Endothelial cell (in vitro differentiated cells): Measurements from ENCODE around the gene WDR7. TPM values are rescaled to one million over a fixed set of nuclear protein-coding genes. Genes with fewer than 3 reads are reported as not detected.

Experiments used
- DNase-seq: peaks from one replicate; pipeline ENCODE4 v3.0.0; 2021; ENCODE audit warnings: low spot score
- H3K27ac Mint-ChIP-seq: one replicate; pipeline ENCODE4 v1.8.0; 2021; ENCODE audit warnings: mixed read lengths, inconsistent platforms; ENCODE audit not compliant: unreplicated experiment
- H3K27me3 Mint-ChIP-seq: one replicate; pipeline ENCODE4 v1.8.0; 2021; ENCODE audit warnings: mild to moderate bottlenecking, moderate library complexity, mixed read lengths, inconsistent platforms; ENCODE audit not compliant: unreplicated experiment
- H3K36me3 Mint-ChIP-seq: one replicate; pipeline ENCODE4 v1.8.0; 2021; ENCODE audit warnings: mild to moderate bottlenecking, low read depth, mixed read lengths, inconsistent platforms; ENCODE audit not compliant: unreplicated experiment
- H3K4me1 Mint-ChIP-seq: one replicate; pipeline ENCODE4 v1.8.0; 2021; ENCODE audit warnings: mild to moderate bottlenecking, mixed read lengths, inconsistent platforms; ENCODE audit not compliant: unreplicated experiment
- H3K4me3 Mint-ChIP-seq: one replicate; pipeline ENCODE4 v1.8.0; 2021; ENCODE audit warnings: mild to moderate bottlenecking, mixed read lengths, inconsistent platforms; ENCODE audit not compliant: unreplicated experiment
- H3K9me3 Mint-ChIP-seq: one replicate; pipeline ENCODE4 v1.8.0; 2021; ENCODE audit warnings: mixed read lengths, inconsistent platforms; ENCODE audit not compliant: unreplicated experiment
- total RNA-seq: library from RNA; stranded (reverse); fragmentation: NEBNext Ultra II Directional; extraction: Animal tissue kit (Norgen Biotek cat#: 25700); gene quantifications from one replicate; pipeline ENCODE4 v1.2.1, GENCODE V29; 2021; ENCODE audit not compliant: unreplicated experiment
- TF ChIP-seq, protein P1 (sequence below): fragments of 200-600 bp; sonication (generic); IDR thresholded peaks from one replicate; pipeline ENCODE4 v1.5.0; 2021; ENCODE audit warnings: antibody characterized with exemption; ENCODE audit not compliant: unreplicated experiment

The WDR7 gene
- total RNA-seq, 1 donor from 2014 or later, result 42.0 TPM

DNA sequence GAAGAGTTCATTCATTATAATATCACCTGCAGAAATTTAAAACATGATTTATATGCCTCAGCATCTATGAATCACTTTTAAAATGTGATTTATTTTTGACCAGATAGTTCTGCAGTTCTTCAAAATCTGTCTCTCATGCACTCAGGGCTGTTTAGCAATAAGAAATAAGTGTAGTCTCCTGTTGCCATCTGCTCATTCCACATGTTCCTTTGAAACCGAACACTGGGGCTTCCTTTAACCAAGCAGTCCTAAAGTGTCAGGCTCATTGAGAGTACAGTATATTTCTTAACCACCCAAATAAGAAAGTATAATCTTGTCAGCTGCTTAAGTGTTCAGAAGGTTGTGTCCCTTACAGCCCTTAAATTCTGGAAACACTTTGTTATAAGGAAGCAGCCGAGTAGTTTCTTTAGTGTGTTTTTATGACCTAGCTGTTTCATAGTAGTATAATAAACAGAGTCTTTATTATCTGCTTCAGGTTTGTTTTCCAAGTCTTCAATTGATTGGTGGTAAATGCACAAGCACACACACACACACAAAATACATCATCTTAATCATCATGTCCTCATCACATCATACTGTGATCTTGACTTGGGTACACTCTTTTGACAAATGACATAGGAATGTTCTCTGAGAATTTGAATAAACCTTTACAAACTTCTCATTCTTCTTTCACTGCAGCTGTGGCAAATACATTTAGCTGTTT is 10.4 kb downstream of the WDR7 start:
- H3K4me3 Mint-ChIP-seq, result no peak overlapping the region
- TF ChIP-seq, protein P1, sequence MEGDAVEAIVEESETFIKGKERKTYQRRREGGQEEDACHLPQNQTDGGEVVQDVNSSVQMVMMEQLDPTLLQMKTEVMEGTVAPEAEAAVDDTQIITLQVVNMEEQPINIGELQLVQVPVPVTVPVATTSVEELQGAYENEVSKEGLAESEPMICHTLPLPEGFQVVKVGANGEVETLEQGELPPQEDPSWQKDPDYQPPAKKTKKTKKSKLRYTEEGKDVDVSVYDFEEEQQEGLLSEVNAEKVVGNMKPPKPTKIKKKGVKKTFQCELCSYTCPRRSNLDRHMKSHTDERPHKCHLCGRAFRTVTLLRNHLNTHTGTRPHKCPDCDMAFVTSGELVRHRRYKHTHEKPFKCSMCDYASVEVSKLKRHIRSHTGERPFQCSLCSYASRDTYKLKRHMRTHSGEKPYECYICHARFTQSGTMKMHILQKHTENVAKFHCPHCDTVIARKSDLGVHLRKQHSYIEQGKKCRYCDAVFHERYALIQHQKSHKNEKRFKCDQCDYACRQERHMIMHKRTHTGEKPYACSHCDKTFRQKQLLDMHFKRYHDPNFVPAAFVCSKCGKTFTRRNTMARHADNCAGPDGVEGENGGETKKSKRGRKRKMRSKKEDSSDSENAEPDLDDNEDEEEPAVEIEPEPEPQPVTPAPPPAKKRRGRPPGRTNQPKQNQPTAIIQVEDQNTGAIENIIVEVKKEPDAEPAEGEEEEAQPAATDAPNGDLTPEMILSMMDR, result no peak
- DNase-seq, result no peak
- no peaks in the 10 kb centered on the region for H3K27me3 Mint-ChIP-seq
- peaks cover 4% of the 10 kb centered on the region for H3K4me1 Mint-ChIP-seq
- peak overlapping the region; percentile 44 for H3K27ac Mint-ChIP-seq
- no peaks in the 10 kb centered on the region for H3K36me3 Mint-ChIP-seq
- no peaks in the 10 kb centered on the region for H3K9me3 Mint-ChIP-seq

DNA sequence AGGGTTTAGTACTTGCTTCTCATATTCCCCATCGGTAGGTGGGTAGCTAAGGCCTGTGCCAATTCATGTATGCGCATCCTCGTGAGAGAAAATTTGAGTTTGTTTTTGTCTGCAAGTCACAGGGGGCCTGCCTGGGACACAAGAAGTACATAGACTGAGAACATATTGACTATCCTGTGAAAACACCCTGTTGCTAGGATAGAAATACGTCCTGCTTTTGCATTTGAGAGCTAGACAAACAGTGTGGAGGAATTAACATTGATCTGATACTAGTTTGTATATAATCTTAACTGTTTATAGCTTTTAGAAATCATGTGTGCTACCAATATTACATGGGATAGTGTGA is 10.9 kb downstream of the WDR7 start:
- TF ChIP-seq, protein P1, result no peak
- peak overlapping the region; percentile 44 for H3K27ac Mint-ChIP-seq
- H3K4me1 Mint-ChIP-seq, result peaks cover 5% of the 10 kb centered on the region
- no peaks in the 10 kb centered on the region for H3K9me3 Mint-ChIP-seq
- DNase-seq, result no peak
- no peak overlapping the region for H3K4me3 Mint-ChIP-seq
- no peaks in the 10 kb centered on the region for H3K36me3 Mint-ChIP-seq
- no peaks in the 10 kb centered on the region for H3K27me3 Mint-ChIP-seq

DNA sequence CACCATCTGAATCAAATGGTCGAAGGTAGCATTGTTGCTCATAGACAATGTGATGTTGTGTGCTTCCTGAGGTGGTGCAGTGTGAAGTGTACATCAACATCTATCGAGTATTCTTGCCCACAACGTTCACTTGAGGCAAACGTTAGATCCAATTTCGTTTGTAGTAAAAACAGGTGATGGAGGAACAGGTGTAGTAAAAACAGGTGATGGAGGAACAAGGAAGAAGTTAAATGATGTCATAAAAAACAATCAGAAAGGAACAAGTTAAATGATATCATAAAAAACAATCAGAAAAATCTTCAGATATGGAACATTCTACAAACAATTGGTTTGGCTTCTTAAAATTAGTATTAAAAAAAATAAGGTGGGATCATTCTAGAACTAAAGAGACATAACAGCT is 11.3 kb downstream of the WDR7 start:
- Mint-ChIP-seq H3K27ac (no peak overlapping the region), H3K9me3 (no peaks in the 10 kb centered on the region)
- TF ChIP-seq, protein P1, result no peak

DNA sequence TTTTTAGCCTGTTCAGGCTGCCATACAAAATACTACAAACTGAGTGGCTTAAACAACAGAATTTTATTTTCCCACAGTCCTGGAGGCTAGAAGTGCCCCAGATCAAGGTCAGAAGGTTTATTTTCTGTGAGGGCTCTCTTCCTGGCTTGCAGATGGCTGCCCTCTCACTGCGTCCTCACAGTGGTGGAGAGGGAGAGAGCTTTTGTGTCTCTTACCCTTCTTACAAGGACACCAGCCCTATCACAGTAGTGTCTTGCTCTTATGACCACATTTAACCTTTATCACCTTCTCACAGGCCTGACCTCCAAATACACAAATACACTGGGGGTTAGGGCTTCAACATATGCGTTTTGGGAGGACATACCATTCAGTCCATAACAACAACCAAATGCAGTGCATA is 11.7 kb downstream of the WDR7 start:
- H3K4me3 Mint-ChIP-seq, result no peak overlapping the region
- no peaks in the 10 kb centered on the region for H3K27me3 Mint-ChIP-seq
- TF ChIP-seq, protein P1, result no peak
- peaks cover 7% of the 10 kb centered on the region for H3K4me1 Mint-ChIP-seq
- no peak overlapping the region for H3K27ac Mint-ChIP-seq
- no peak for DNase-seq
- no peaks in the 10 kb centered on the region for H3K9me3 Mint-ChIP-seq
- H3K36me3 Mint-ChIP-seq, result no peaks in the 10 kb centered on the region

More for the DNA sequence above, 11.3 kb downstream of the WDR7 start:
- peaks cover 7% of the 10 kb centered on the region for H3K4me1 Mint-ChIP-seq
- no peak overlapping the region for H3K4me3 Mint-ChIP-seq
- H3K27me3 Mint-ChIP-seq, result no peaks in the 10 kb centered on the region
- no peaks in the 10 kb centered on the region for H3K36me3 Mint-ChIP-seq
- DNase-seq, result no peak

DNA sequence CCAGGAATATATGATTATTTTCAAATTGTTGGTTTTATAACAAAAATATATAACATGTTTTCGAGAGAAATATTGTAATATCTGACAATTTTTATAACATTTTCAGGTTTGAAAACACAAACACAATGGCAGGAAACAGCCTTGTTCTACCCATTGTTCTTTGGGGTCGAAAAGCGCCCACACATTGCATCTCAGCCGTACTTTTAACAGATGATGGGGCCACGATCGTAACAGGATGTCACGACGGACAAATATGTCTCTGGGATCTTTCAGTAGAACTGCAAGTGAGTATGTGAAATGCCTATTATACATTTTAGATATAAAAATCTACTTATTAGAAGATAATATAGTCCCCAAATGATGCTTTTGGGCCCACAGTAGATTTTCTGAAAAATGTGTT is 21.2 kb downstream of the WDR7 start:
- Mint-ChIP-seq H3K9me3 (no peaks in the 10 kb centered on the region), H3K4me3 (peak overlapping the region; percentile 79), H3K27me3 (no peaks in the 10 kb centered on the region)

More for the DNA sequence above, 21.2 kb downstream of the WDR7 start:
- TF ChIP-seq, protein P1, result no peak
- H3K4me1 Mint-ChIP-seq, result peaks cover 44% of the 10 kb centered on the region
- no peaks in the 10 kb centered on the region for H3K36me3 Mint-ChIP-seq
- peak; percentile 26 for DNase-seq
- H3K27ac Mint-ChIP-seq, result peak overlapping the region; percentile 99
